ENCODE data around the gene LEFTY1.
"Not testable (repeated sequence)": the region's sequence is repeated elsewhere in the genome, so short reads cannot be mapped to it uniquely, and the experiment has no call there.

LEFTY1 gene

DNA sequence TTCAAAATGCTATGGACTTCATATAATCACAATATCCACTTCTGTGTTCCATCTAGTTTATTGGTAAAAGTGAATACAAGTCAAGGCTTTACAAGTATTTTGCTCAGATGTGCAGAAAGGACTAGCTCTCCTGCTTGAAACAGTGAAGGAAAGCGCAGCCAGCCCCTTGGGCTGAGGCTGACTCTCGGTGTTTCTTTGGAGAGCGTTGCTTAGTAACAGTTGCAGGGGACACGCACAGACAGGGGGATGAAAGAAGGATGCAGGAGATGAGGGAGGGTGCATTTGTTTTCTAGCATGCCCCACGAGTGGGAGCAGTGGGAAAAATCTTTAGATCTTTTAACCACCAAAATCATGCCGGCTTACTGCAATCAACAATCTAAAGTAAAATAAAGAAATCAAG is 26.0 kb upstream of the LEFTY1 start:
- DNase-seq, result no peak

- no peak for DNase-seq
These were observed 25.4 kb upstream of the LEFTY1 start for GRCh38 chr1:225914391-225914790.

DNA sequence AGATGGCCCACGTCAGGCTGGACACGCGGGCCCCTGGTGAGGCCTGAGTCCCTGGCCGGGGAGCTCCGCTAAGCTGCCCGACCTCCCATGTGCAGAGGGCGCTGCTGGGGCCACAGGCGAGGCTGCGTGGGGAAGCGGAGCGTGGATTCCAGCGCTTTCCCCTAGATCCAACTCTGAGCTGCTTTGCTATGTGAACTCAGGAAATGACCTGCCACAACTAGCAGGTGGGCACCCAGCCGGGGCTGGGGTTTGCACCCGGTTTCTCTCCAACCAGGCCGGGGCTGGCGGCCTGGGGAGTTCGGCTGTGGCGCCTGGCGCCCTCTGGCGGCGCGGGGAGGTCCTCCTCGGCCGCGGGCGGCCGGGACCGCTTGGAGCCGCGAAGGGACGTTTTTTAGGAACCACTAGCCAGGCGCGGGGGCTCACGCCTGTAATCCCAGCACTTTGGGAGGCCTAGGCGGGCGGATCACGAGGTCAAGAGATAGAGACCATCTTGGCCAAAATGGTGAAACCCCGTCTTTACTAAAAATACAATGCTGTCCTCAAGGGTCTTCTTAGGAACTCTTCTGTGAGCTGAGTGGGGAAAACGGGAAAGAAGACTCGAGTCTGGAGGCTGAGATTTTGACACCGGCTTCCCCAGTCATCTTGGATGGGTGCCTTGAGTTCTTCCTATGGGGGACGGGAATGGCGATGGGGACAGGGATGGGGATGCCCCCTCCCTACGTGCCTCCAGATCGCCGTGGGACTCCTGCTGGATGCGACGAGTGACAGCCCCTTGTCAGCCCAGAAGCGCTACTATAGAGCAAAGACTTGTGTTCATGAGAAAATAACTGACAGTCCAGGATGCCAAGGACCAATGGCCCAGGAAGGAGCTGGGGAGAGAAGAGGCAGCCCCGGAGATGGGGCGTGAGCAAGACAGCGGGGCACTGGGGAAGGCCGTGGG is 22.5 kb upstream of the LEFTY1 start:
- DNase-seq, result peak; percentile 55 to 66

DNA sequence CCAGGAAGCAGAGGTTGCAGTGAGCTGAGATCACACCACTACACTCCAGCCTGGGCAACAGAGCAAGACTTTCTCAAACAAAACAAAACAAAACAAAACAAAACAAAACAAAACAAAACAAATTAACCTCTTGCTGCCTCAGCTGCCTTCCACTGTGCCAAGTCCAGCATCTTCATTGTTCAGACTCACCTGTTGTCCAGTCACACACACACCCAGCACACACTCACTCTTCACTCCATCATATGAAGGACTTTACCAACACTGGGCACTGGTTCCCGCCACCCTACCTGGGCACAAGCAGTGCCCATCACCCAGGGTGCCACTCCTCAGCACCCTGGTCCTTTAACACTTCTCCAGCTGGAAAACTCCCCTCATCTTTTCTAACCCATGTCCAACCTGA is 20.5 kb upstream of the LEFTY1 start:
- no peak for DNase-seq

- DNase-seq, result no peak
These were observed 19.8 kb upstream of the LEFTY1 start for GRCh38 chr1:225908773-225909172.

DNA sequence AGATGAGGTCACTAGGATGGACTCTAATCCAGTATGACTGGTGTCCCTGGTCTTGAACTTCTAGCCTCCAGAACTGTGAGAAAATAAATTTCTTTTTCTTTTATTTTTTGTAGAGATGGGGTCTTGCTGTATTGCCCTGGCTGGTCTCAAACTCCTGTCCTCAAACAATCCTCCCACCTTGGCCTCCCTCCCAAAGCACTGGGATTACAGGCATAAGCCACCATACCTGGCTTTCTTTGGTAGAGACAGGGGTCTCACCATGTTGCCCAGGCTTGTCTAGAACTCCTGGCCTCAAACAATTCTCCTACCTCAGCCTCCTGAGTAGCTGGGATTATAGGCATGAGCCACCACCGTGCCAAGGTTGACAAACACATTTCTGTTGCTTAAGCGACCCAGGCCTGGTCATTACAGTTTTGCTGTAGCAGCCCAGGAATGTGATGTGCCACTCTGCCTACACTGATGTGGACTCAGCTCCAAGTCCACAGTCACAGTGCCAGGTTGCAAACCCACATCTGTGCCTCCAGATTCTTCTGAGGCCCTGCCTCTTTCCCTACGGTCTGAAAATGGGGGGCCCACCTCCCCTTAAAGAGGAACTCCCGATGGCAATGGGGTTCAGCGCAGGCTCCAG is 19.2 kb upstream of the LEFTY1 start:
- no peak for DNase-seq

GRCh38 chr1:225907341-225907740 is 18.4 kb upstream of the LEFTY1 start:
- DNase-seq, result no peak

DNA sequence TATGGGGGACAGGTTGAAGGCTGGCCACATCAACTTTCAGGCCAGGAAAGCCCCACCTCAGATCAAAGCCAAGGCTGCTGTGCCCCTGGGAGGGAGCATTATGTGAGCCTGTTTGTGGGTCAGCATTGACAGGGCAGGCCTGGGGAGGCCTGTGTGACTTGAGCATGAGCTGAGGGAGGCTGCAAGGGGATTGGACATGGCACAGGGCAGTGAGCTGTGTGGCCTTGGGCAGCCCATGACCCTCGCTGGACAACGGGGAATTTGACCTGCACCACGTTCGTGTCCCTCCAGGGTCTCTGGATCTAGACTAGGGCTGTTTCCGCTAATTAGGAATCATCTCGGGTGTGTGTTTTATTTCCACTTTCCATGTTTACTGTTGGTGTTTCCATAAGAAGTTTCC is 17.5 kb upstream of the LEFTY1 start:
- no peak for DNase-seq

DNA sequence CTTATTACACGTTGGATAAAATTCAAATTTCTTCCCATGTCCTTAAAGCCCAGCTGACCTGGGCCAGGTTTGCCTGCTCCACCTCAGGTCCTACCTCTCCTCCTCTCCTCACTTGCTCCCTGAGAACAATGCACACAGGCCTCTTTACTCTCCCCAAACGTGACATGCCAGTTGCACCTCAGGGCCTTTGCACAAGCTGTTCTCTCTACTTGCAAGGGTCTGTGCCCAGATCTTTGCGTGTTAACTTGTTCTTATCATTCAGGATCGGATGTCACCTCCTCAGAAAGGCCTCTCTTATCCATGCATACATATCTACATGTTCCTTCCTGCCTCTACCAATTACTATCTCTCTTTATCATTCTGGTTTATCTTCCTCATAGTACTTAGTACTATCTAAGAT is 14.7 kb upstream of the LEFTY1 start:
- DNase-seq, result no peak

- no peak for DNase-seq
These were observed 10.3 kb upstream of the LEFTY1 start for GRCh38 chr1:225899044-225899925.

GRCh38 chr1:225897595-225898514 is 8.9 kb upstream of the LEFTY1 start:
- no peak for DNase-seq

DNA sequence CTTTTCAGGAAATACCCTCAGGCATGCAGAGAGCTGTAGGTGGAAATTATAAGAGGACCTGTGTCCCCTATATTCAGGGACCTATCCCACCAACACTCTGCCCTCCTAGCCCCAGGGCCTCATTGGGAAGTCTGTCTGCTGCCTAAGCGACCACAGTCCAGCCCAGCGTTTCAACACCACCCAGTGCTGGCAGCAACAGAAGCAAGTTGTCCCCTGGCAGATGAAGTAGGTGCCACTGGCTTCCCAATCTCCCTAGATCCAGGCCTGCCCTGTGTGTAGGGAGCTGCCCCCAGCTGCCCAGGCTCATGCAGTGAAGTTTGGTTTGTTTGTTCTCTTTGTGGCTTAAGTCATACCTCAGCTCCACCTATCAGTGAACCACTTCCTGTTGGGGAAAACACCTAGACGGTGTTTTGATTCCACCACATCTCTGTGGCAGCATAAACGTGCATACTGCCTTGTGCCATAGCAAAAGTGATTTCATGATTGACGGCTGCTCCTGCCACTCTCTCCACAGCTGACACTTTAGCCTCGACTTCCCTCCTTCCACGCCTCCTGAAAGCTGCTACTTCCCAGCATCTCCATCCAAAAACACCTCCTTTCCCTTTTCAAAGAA is 8.1 kb upstream of the LEFTY1 start:
- no peak for DNase-seq

DNA sequence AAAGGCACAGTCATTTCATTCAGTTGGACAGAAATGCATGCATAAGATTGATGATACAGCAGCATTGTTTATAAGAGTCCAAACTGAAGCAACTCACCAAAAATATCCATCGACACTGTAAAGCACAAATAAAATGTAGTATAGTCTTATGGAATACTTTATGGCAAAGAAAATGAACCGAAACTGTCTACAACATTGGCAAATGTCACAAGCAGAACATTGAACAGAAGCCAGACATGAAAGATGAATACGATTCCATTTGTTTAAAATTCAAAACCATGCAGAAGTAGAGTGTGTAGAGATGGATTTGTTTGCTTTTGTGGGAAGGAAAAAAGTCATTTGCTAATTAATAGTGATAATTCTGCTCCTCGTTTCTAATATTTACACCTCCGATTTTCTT is 7.5 kb upstream of the LEFTY1 start:
- DNase-seq, result no peak

DNA sequence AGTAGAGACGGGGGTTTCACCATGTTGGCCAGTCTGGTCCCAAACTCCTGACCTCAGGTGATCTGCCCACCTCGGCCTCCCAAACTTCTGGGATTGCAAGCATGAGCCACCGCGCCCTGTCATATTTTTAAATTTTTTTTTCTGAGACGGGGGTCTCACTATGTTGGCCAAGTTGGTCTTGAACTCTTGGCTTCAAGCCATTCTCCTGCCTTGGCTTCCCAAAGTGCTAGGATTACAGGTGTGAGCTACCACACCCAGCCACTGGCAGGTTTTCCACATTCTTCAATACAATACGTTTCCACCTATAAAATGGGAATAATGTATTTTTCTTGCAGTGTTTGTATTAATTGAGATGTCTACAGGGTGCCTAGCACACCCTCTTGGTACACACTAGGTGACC is 3.4 kb upstream of the LEFTY1 start:
- DNase-seq, result no peak

DNA sequence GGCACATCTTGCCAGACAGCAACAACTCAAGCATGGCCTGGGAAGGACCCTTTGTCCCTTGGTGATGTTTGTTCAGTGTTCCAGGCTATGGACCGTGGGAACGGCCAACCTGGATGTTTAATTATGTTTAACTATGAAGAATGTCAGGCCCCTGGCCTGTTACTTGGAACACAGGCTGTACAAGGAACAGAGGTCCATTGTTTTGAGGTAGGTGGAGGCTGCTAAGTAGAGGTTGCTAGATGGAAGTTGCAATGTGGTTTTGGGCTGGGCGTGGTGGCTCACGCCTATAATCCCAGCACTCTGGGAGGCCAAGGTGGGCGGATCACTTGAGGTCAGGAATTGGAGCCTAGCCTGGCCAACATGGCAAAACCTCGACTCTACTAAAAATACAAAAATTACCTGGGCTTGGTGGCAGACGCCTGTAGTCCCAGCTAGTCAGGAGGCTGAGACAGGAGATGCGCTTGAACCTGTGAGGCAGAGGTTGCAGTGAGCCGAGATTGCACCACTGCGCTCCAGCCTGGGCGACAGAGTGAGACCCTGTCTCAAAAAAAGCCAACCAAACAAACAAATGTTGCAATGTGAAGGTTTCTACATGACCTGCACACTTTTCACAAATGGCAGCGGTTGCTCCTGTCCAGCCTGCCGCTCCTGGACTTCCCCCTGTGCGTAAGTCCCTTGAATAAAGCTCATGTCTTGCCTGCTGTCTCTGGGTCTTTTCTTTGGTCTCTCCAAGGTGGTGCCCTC is 2.5 kb upstream of the LEFTY1 start:
- no peak for DNase-seq

GRCh38 chr1:225890346-225891228 is 1.6 kb upstream of the LEFTY1 start:
- DNase-seq, result no peak

GRCh38 chr1:225889743-225890142 is 797 bp upstream of the LEFTY1 start:
- DNase-seq, result no peak

GRCh38 chr1:225888289-225888897 is 553 bp downstream of the LEFTY1 start:
- DNase-seq, result no peak

DNA sequence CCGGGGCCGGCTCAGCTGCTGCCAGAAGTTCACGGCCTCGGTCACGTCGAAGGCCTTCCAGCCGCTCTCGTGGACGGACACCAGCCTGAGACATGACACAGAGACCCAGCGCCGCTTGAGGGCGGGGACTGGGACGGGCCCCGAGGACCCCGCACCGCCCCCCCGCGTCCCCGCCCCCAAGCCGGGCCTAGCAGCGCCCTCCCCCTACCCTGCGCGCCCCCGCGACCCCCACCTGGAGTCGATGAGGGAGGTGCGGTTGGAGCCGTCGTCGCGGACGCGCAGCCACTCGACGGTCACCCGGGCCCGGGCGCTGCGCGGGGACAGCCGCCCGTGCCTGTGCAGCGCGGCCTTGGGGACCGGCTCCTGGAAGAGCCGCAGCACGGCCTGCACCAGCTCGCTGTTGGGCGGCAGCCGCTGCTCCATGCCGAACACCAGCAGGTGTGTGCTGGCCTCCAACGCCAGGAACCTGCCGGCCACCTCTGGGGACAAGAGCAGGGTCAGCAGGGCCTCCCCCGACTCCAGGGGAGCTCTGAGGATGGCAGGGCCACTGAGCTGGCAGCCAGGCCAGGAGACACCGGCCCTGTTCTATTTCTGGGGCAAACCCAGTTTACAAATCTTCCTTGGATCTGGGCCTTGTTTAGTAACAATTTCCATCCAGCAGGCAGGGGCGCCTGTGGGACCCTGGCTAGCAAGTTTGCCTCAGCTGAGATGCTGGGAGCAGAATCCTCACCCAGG is 1.2 kb downstream of the LEFTY1 start:
- not testable (repeated sequence) for DNase-seq

All from Kasumi-1 (cell line).